ENCODE measurements around the gene RABL3. TPM values are rescaled to one million over a fixed set of nuclear protein-coding genes. Genes with fewer than 3 reads are reported as not detected.
"Not testable (repeated sequence)": the region's sequence is repeated elsewhere in the genome, so short reads cannot be mapped to it uniquely, and the experiment has no call there.

RABL3 gene, protein sequence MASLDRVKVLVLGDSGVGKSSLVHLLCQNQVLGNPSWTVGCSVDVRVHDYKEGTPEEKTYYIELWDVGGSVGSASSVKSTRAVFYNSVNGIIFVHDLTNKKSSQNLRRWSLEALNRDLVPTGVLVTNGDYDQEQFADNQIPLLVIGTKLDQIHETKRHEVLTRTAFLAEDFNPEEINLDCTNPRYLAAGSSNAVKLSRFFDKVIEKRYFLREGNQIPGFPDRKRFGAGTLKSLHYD
- 3.8 and 8.1 TPM in 2 replicates for total RNA-seq (2014; rRNA removed; shearing (Covaris generic); ENCODE audit: low replicate concordance)

- in situ Hi-C loops (cut with HindIII; ENCODE audit: low pct_unique_long_range_greater_than_20kb, low sequenced_read_pairs) = no loop called here
Measured at GRCh38 chr3:120742198-120742848, at the start of gene RABL3, which contains the start of gene GTF2E1. RABL3 (minus strand) TSS chr3:120742516; CDS start chr3:120742507, 9 bp downstream. GTF2E1 (plus strand) TSS chr3:120742744; CDS start chr3:120750553, 7,809 bp downstream.

DNA sequence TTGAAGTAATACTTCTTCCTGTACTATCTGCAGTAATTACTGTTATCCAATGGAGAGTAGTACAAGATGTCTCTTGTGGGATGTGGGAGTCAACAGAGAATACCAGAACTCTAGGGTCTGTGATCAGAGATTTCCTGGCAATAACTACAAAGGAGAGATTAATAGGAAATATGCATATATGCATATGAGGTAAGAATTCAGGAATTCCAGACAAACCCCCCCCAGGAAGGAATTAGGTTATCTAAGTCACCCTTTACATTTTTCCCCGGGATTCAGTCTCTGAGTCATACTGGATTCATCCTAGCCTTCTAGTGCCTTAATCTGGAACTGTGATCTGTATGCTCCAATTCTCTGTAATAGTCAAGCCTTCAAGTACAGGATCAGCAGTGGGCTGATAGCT lies 49.6 kb upstream of the RABL3 start:
- DNase-seq (ENCODE audit: low read depth) = no peak
- in situ Hi-C loops (cut with HindIII; ENCODE audit: low pct_unique_long_range_greater_than_20kb, low sequenced_read_pairs) = no loop called here

More at GRCh38 chr3:120742198-120742848, at the start of gene RABL3, which contains the start of gene GTF2E1:
- peak; percentile 97 for DNase-seq (ENCODE audit: low read depth)

DNA sequence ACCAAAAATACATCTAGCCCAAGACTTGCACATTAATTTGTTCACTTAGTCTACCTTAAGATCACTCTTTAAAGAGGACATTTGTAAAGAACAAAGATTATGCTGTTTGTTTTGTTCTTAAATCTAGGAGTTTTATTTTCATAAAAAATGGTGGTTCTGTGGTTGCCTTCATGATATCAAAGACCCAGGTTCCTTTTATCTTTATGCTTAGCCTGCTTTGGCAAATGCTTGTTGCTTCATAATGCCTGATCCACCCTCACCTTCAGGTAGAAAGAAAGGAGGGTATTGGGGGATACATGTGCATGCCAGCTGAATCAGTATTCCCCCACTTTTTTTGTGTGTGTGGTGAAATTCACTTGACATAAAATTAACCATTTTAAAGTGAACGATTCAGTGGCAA lies 48.7 kb upstream of the RABL3 start:
- in situ Hi-C loops (cut with HindIII; ENCODE audit: low pct_unique_long_range_greater_than_20kb, low sequenced_read_pairs) = no loop called here
- DNase-seq (ENCODE audit: low read depth) = no peak

GRCh38 chr3:120785832-120786231 lies 43.5 kb upstream of the RABL3 start:
- in situ Hi-C loops (cut with HindIII; ENCODE audit: low pct_unique_long_range_greater_than_20kb, low sequenced_read_pairs); DNase-seq (ENCODE audit: low read depth): not testable (repeated sequence)

GRCh38 chr3:120780977-120781376 lies 38.7 kb upstream of the RABL3 start:
- in situ Hi-C loops (cut with HindIII; ENCODE audit: low pct_unique_long_range_greater_than_20kb, low sequenced_read_pairs) = no loop called here
- DNase-seq (ENCODE audit: low read depth) = peak; percentile 76

DNA sequence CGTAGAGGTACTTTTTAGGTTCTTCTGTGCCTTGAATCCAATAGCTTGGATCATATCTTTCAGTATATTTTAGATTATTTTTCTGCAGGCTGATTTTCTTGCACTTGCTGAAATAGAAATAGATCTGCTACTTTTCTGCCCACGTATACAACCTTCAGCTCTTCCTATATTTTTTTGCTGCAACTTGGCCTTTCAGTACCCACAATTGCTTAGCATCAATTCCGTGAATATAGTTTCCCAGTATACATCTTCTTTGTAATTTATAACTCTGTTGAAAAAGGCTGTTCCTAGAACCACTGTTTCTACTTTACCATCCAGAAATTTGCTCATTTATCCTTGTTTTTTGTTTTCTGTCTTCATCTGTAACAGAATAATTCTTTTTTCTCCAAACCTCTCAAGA lies 36.5 kb upstream of the RABL3 start:
- in situ Hi-C loops (cut with HindIII; ENCODE audit: low pct_unique_long_range_greater_than_20kb, low sequenced_read_pairs) = no loop called here
- DNase-seq (ENCODE audit: low read depth) = no peak

GRCh38 chr3:120775411-120775810 lies 33.1 kb upstream of the RABL3 start:
- no peak for DNase-seq (ENCODE audit: low read depth)
- in situ Hi-C loops (cut with HindIII; ENCODE audit: low pct_unique_long_range_greater_than_20kb, low sequenced_read_pairs) = no loop called here

- DNase-seq (ENCODE audit: low read depth) = no peak
- in situ Hi-C loops (cut with HindIII; ENCODE audit: low pct_unique_long_range_greater_than_20kb, low sequenced_read_pairs) = no loop called here
Measured at GRCh38 chr3:120773932-120774331, 31.6 kb upstream of the RABL3 start.

- no peak for DNase-seq (ENCODE audit: low read depth)
- in situ Hi-C loops (cut with HindIII; ENCODE audit: low pct_unique_long_range_greater_than_20kb, low sequenced_read_pairs) = no loop called here
Measured at GRCh38 chr3:120772081-120772480, 29.8 kb upstream of the RABL3 start.

DNA sequence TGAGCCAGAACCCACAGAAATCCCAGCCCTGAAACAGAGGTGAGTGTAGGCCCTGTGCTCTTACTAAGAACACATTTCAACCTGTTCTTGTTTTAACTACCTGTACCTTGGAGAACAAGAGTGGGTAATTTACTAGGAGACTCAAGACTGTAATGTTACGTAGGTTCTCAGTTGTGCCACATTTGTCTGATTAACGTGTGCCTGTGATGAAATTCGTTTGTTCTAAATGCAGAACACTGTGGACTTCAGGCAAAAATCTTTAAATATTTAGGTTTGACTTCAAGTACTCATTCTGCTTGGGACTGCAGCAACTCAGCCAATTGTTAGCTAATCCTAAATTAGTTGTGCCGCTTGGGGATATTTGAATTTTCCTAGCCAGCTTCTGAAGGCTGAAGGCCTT lies 28.6 kb upstream of the RABL3 start:
- in situ Hi-C loops (cut with HindIII; ENCODE audit: low pct_unique_long_range_greater_than_20kb, low sequenced_read_pairs) = no loop called here

GRCh38 chr3:120769436-120769835 lies 27.1 kb upstream of the RABL3 start:
- DNase-seq (ENCODE audit: low read depth) = no peak
- in situ Hi-C loops (cut with HindIII; ENCODE audit: low pct_unique_long_range_greater_than_20kb, low sequenced_read_pairs) = no loop called here

More for the DNA sequence above, 28.6 kb upstream of the RABL3 start:
- no peak for DNase-seq (ENCODE audit: low read depth)

- in situ Hi-C loops (cut with HindIII; ENCODE audit: low pct_unique_long_range_greater_than_20kb, low sequenced_read_pairs) = no loop called here
- no peak for DNase-seq (ENCODE audit: low read depth)
Measured at GRCh38 chr3:120767106-120767505, 24.8 kb upstream of the RABL3 start.

DNA sequence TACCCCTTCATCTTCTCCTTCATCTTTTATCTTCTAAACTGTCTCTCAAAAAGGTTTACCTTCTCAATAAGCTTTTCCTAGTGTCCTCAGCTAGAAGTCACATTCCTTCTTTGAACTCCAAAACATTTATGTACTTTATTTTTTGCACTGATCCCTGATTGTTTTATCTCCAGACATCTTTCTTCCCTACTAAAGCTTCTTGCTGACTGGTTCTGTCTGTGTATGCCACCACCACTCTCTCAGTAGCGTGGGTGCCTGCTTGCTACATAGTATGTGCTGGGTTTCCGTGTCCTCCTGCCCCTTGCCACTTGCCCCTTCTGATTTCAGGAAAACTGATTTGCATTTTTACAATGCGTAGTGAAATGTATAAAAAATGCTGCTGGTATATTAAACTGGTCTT lies 24.3 kb upstream of the RABL3 start:
- in situ Hi-C loops (cut with HindIII; ENCODE audit: low pct_unique_long_range_greater_than_20kb, low sequenced_read_pairs) = no loop called here

GRCh38 chr3:120765830-120766493 lies 23.6 kb upstream of the RABL3 start:
- DNase-seq (ENCODE audit: low read depth) = no peak
- in situ Hi-C loops (cut with HindIII; ENCODE audit: low pct_unique_long_range_greater_than_20kb, low sequenced_read_pairs) = no loop called here

More for the DNA sequence above, 24.3 kb upstream of the RABL3 start:
- no peak for DNase-seq (ENCODE audit: low read depth)

GRCh38 chr3:120764206-120764605 lies 21.9 kb upstream of the RABL3 start:
- DNase-seq (ENCODE audit: low read depth) = no peak

GRCh38 chr3:120763601-120764000 lies 21.3 kb upstream of the RABL3 start:
- DNase-seq (ENCODE audit: low read depth) = no peak
- in situ Hi-C loops (cut with HindIII; ENCODE audit: low pct_unique_long_range_greater_than_20kb, low sequenced_read_pairs) = no loop called here

More at GRCh38 chr3:120764206-120764605, 21.9 kb upstream of the RABL3 start:
- in situ Hi-C loops (cut with HindIII; ENCODE audit: low pct_unique_long_range_greater_than_20kb, low sequenced_read_pairs) = no loop called here

GRCh38 chr3:120762615-120763014 lies 20.3 kb upstream of the RABL3 start:
- in situ Hi-C loops (cut with HindIII; ENCODE audit: low pct_unique_long_range_greater_than_20kb, low sequenced_read_pairs) = no loop called here
- no peak for DNase-seq (ENCODE audit: low read depth)

- DNase-seq (ENCODE audit: low read depth); in situ Hi-C loops (cut with HindIII; ENCODE audit: low pct_unique_long_range_greater_than_20kb, low sequenced_read_pairs): not testable (repeated sequence)
Measured at GRCh38 chr3:120758551-120758950, 16.2 kb upstream of the RABL3 start.

DNA sequence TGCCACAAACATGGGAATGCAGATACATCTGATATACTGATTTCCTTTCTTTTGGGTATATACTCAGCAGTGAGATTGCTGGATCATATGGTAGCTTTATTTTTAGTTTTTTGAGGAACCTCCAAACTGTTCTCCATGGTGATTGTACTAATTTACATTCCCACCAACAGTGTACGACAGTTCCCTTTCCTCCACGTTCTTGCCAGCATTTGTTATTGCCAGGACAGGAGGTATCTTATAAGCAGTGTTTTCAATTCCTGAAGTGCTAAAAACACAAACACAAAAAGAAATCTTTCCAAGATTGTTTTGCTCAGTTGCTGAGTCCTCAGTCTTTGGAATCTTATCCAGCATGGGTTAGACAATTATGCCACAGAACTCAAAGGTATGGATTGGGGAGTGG lies 13.7 kb upstream of the RABL3 start:
- no peak for DNase-seq (ENCODE audit: low read depth)
- in situ Hi-C loops (cut with HindIII; ENCODE audit: low pct_unique_long_range_greater_than_20kb, low sequenced_read_pairs) = no loop called here

Measured in Caki2 (cell line).